HepG2 (cell line): ENCODE measurements around the gene ABTB2. TPM values are rescaled to one million over a fixed set of nuclear protein-coding genes. Genes with fewer than 3 reads are reported as not detected.

Source experiments
- AHR ChIP-seq: IDR thresholded peaks from 2 replicates; pipeline ENCODE4 v1.6.1; 2018; ENCODE audit warnings: missing genetic modification reagents, missing compliant biosample characterization
- CBX1 ChIP-seq: IDR thresholded peaks from one replicate; pipeline ENCODE4 v1.6.1; 2016; ENCODE audit warnings: antibody characterized with exemption, low read depth
- DMTF1 ChIP-seq: sonication (generic); formaldehyde crosslinking; IDR thresholded peaks from 2 replicates; pipeline ENCODE4 v1.4.0; 2020; ENCODE audit warnings: mild to moderate bottlenecking, missing genetic modification reagents
- IRF2 ChIP-seq: IDR thresholded peaks from 2 replicates; pipeline ENCODE4 v1.6.1; 2018; ENCODE audit warnings: missing genetic modification reagents, missing compliant biosample characterization
- KMT2A ChIP-seq: sonication (generic); formaldehyde crosslinking; IDR thresholded peaks from 2 replicates; pipeline ENCODE4 v1.4.0; 2020; ENCODE audit warnings: missing genetic modification reagents
- NBN ChIP-seq: fragments of 450-650 bp; conservative IDR thresholded peaks from 2 replicates; pipeline ENCODE4 v1.6.1; 2017
- NR3C1 ChIP-seq: sonication (generic); formaldehyde crosslinking; IDR thresholded peaks from 2 replicates; pipeline ENCODE4 v1.4.0; 2020; ENCODE audit warnings: missing genetic modification reagents
- POGK ChIP-seq: sonication (generic); formaldehyde crosslinking; conservative IDR thresholded peaks from 2 replicates; pipeline ENCODE4 v1.8.0; 2022; ENCODE audit warnings: mild to moderate bottlenecking, moderate library complexity, missing genetic modification reagents
- SRY ChIP-seq: sonication (generic); formaldehyde crosslinking; IDR thresholded peaks from 2 replicates; pipeline ENCODE4 v1.8.0; 2022; ENCODE audit warnings: mild to moderate bottlenecking, missing genetic modification reagents
- STAG1 ChIP-seq: sonication (generic); formaldehyde crosslinking; IDR thresholded peaks from 2 replicates; pipeline ENCODE4 v1.4.0; 2020; ENCODE audit warnings: missing genetic modification reagents
- TRAFD1 ChIP-seq: sonication (generic); formaldehyde crosslinking; IDR thresholded peaks from 2 replicates; pipeline ENCODE4 v1.5.1; 2020; ENCODE audit warnings: missing genetic modification reagents, mild to moderate bottlenecking, borderline replicate concordance
- TSC22D2 ChIP-seq: sonication (generic); formaldehyde crosslinking; IDR thresholded peaks from 2 replicates; pipeline ENCODE4 v1.5.1; 2020; ENCODE audit warnings: missing genetic modification reagents, mild to moderate bottlenecking, borderline replicate concordance
- ZNF10 ChIP-seq: sonication (generic); formaldehyde crosslinking; IDR thresholded peaks from 2 replicates; pipeline ENCODE4 v1.4.0; 2020; ENCODE audit warnings: mild to moderate bottlenecking, low read depth, missing genetic modification reagents, borderline replicate concordance
- ZNF138 ChIP-seq: sonication (generic); formaldehyde crosslinking; IDR thresholded peaks from 2 replicates; pipeline ENCODE4 v1.5.0; 2020; ENCODE audit warnings: mild to moderate bottlenecking, low read depth, missing genetic modification reagents
- ZNF33A ChIP-seq: sonication (generic); formaldehyde crosslinking; IDR thresholded peaks from 2 replicates; pipeline ENCODE4 v1.5.1; 2020; ENCODE audit warnings: missing genetic modification reagents, mild to moderate bottlenecking, moderate library complexity, borderline replicate concordance
- ZNF598 ChIP-seq: sonication (generic); formaldehyde crosslinking; IDR thresholded peaks from 2 replicates; pipeline ENCODE4 v1.5.1; 2020; ENCODE audit warnings: mild to moderate bottlenecking, missing genetic modification reagents, borderline replicate concordance
- ZNF639 ChIP-seq: conservative IDR thresholded peaks from 2 replicates; pipeline ENCODE4 v1.6.1; 2018; ENCODE audit warnings: missing genetic modification reagents
- ZNF766 ChIP-seq: sonication (generic); formaldehyde crosslinking; IDR thresholded peaks from 2 replicates; pipeline ENCODE4 v1.5.0; 2020; ENCODE audit warnings: missing genetic modification reagents, borderline replicate concordance
- ZSCAN12 ChIP-seq: sonication (generic); formaldehyde crosslinking; IDR thresholded peaks from 2 replicates; pipeline ENCODE4 v1.9.0; 2021; ENCODE audit warnings: mild to moderate bottlenecking, missing genetic modification reagents
- ZUFSP ChIP-seq: sonication (generic); formaldehyde crosslinking; IDR thresholded peaks from 2 replicates; pipeline ENCODE4 v1.9.0; 2021; ENCODE audit warnings: missing genetic modification reagents, mild to moderate bottlenecking, borderline replicate concordance
- polyA plus RNA-seq, 8 experiments: library from polyadenylated mRNA; depleted of rRNA in 3 of 8; stranded (reverse) in 7 of 8; unstranded in 1 of 8; fragments of >200 nt; fragmentation: Illumina TruSeq in 4 of 8; extraction: Trizol in 4 of 8; gene quantifications; 2 replicates each; pipeline versions ENCODE4 v1.2.1 to v1.2.3, GENCODE V29; 2011 to 2016; ENCODE audit warnings: low read depth in 4 of 8, missing spikeins in 1 of 8, mixed read lengths in 1 of 8; ENCODE audit not compliant: insufficient read depth in 1 of 8
- total RNA-seq, 5 experiments: library from RNA; depleted of rRNA; stranded (reverse); fragments of >200 nt; fragmentation: Illumina TruSeq; extraction: Trizol; gene quantifications; 2 replicates each; pipeline ENCODE4 v1.2.3, GENCODE V29; 2016; ENCODE audit warnings: low read depth in 1 of 5

ABTB2 gene
- total and polyA plus RNA-seq, 2 of the 13 experiments (the other 11 are each of a cell fraction or from before 2014, with no cell fraction given), result 5.1 to 15.4 TPM

GRCh38 chr11:34308913-34309585, 48.8 kb downstream of the ABTB2 start (continued):
- TF ChIP-seq DMTF1 (CRISPR knock-in tag) (no peak), ZNF766 (CRISPR knock-in tag) (no peak), NR3C1 (CRISPR knock-in tag) (no peak), AHR (CRISPR knock-in tag) (no peak), ZNF33A (CRISPR knock-in tag) (no peak), ZUFSP (CRISPR knock-in tag) (no peak), STAG1 (peak; percentile 15; the same call in 1 of the 2 replicates), NBN (no peak), ZNF138 (CRISPR knock-in tag) (no peak), TSC22D2 (no peak), IRF2 (peak; percentile 66; the same call in 1 of the 2 replicates), KMT2A (CRISPR knock-in tag) (no peak), ZNF598 (CRISPR knock-in tag) (no peak), ZNF639 (CRISPR knock-in tag) (no peak), TRAFD1 (CRISPR knock-in tag) (no peak), CBX1 (no peak), ZSCAN12 (CRISPR knock-in tag) (no peak), ZNF10 (CRISPR knock-in tag) (no peak), POGK (CRISPR knock-in tag) (no peak), SRY (CRISPR knock-in tag) (no peak)
